ENCODE measurements around the gene FERMT1.

FERMT1 gene

DNA sequence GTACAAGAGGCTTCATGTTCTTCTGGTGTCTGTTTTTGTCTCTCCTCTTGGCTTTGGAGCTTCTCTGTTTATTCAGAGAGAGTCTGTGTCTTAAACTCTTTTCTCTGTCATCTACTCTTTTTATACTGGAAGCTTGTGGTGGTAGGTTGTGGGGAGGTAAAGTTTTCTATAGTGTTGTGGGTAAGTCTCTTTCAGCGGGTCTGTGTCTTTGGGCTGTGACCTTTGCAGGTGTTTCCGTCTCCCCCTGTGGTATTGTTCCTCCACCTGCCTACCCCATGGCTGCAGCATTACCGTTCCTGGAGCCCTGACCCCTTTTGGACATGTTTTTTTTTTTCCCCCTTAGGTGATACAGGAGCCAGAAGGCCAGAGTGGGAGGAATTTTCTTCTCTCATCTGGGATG, 37.9 kb upstream of the FERMT1 start:
- H3K27me3 ChIP-seq (ENCODE audit: insufficient read depth, low read depth, severe bottlenecking): peaks cover 45% of the 10 kb centered on the region
- no peak overlapping the region for H3K27ac ChIP-seq
- no peaks in the 10 kb centered on the region for H3K36me3 ChIP-seq
- H3K9me3 ChIP-seq (ENCODE audit: severe bottlenecking): peaks cover 5% of the 10 kb centered on the region
- DNase-seq: no peak
- TF ChIP-seq, protein P1, sequence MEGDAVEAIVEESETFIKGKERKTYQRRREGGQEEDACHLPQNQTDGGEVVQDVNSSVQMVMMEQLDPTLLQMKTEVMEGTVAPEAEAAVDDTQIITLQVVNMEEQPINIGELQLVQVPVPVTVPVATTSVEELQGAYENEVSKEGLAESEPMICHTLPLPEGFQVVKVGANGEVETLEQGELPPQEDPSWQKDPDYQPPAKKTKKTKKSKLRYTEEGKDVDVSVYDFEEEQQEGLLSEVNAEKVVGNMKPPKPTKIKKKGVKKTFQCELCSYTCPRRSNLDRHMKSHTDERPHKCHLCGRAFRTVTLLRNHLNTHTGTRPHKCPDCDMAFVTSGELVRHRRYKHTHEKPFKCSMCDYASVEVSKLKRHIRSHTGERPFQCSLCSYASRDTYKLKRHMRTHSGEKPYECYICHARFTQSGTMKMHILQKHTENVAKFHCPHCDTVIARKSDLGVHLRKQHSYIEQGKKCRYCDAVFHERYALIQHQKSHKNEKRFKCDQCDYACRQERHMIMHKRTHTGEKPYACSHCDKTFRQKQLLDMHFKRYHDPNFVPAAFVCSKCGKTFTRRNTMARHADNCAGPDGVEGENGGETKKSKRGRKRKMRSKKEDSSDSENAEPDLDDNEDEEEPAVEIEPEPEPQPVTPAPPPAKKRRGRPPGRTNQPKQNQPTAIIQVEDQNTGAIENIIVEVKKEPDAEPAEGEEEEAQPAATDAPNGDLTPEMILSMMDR (IDR thresholded peaks at IDR 0.05; ENCODE audit: low read depth, low read length): no peak
- H3K4me3 ChIP-seq (ENCODE audit: low read depth, low read length): no peak overlapping the region

DNA sequence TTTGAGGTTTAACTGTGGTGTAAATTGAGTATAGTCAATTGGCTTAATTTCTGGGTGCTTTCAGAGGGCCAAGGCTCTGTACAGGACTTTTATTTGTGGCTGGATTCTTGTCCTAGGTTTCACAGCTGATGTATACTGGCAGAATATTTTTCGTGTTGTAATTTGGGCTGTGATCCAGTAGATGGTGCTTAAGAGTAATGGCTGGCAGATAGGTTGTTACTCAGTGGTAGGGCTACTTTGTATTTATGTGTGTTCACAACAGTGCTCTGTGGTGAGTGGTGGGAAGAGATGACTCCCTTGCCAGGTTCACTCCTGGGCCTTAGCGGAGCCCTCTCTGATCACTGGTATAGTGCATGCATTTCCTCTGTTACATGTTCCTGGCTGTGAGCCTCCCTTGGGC, 34.5 kb upstream of the FERMT1 start:
- no peak overlapping the region for H3K27ac ChIP-seq
- TF ChIP-seq, protein P1 (IDR thresholded peaks at IDR 0.05; ENCODE audit: low read depth, low read length): peak; percentile 31; the same call in 1 of the 2 replicates
- DNase-seq: no peak
- H3K4me3 ChIP-seq (ENCODE audit: low read depth, low read length): no peak overlapping the region
- no peaks in the 10 kb centered on the region for H3K36me3 ChIP-seq
- peaks cover 5% of the 10 kb centered on the region for H3K9me3 ChIP-seq (ENCODE audit: severe bottlenecking)
- peaks cover 30% of the 10 kb centered on the region for H3K27me3 ChIP-seq (ENCODE audit: insufficient read depth, low read depth, severe bottlenecking)

- TF ChIP-seq, protein P1 (IDR thresholded peaks at IDR 0.05; ENCODE audit: low read depth, low read length): no peak
- H3K36me3 ChIP-seq: no peaks in the 10 kb centered on the region
- H3K4me3 ChIP-seq (ENCODE audit: low read depth, low read length): no peak overlapping the region
- peaks cover 5% of the 10 kb centered on the region for H3K9me3 ChIP-seq (ENCODE audit: severe bottlenecking)
- DNase-seq: no peak
- peaks cover 12% of the 10 kb centered on the region for H3K27me3 ChIP-seq (ENCODE audit: insufficient read depth, low read depth, severe bottlenecking)
- no peak overlapping the region for H3K27ac ChIP-seq
Observed at GRCh38 chr20:6152777-6153176, 29.9 kb upstream of the FERMT1 start.

- TF ChIP-seq, protein P1 (IDR thresholded peaks at IDR 0.05; ENCODE audit: low read depth, low read length): no peak
- Histone ChIP-seq H3K36me3 (no peaks in the 10 kb centered on the region), H3K4me3 (ENCODE audit: low read depth, low read length) (no peak overlapping the region), H3K27ac (no peak overlapping the region), H3K9me3 (ENCODE audit: severe bottlenecking) (no peaks in the 10 kb centered on the region), H3K27me3 (ENCODE audit: insufficient read depth, low read depth, severe bottlenecking) (peaks cover 31% of the 10 kb centered on the region)
- no peak for DNase-seq
Observed at GRCh38 chr20:6148073-6148472, 25.2 kb upstream of the FERMT1 start.

DNA sequence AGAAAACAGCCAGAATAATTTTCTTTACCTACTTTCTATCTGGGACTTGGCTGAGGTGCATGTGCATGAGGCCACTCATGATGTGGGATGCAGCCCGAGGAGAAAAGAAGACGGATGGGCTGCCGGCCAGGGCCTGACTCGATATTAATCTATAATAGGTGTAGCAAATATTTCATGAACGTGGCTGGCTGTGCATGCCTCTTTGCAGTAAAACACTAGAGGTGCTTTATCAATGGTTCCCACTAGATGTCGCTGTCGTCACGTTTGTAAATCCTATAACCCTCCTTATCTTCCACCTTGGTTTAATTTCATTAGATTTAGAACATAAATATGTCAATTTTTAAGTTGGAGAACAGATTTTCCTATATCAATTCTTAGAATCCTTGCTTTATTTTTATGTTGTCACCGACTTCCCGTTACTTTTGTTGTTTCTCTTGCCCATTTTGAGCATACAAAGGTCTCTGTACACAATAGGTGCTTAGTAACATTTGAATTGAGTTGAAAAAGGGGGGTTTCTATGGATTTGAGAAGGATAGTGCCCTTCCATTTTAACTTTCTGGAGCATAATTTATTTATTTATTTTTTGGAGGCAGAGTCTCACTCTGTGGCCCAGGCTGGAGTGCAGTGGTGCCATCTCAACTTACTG, 19.6 kb upstream of the FERMT1 start:
- H3K9me3 ChIP-seq (ENCODE audit: severe bottlenecking): no peaks in the 10 kb centered on the region
- H3K4me3 ChIP-seq (ENCODE audit: low read depth, low read length): no peak overlapping the region
- DNase-seq: peak; percentile 33
- no peak overlapping the region for H3K27ac ChIP-seq
- peaks cover 16% of the 10 kb centered on the region for H3K27me3 ChIP-seq (ENCODE audit: insufficient read depth, low read depth, severe bottlenecking)
- TF ChIP-seq, protein P1 (IDR thresholded peaks at IDR 0.05; ENCODE audit: low read depth, low read length): peak; percentile 67
- H3K36me3 ChIP-seq: no peaks in the 10 kb centered on the region

DNA sequence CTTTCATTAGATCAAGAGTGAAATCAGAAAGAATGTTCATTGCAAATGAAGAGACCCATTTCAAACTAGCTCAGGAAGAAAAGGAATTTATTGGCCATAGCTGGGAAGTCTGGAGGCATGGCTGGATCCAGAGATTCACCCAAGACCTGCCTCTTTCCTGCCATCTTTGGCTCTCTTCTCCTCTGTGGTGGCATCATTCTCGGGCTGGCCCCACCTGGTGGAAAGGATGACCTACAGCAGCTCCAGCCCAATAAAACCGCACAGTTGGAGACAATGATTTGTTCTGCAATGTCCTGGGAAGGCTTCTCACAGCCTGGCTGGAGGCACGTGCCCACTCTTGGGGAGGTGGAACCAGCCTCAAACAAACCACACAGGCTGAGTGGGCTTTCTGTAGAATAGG, 18.1 kb upstream of the FERMT1 start:
- Histone ChIP-seq H3K27me3 (ENCODE audit: insufficient read depth, low read depth, severe bottlenecking) (peaks cover 13% of the 10 kb centered on the region), H3K36me3 (no peaks in the 10 kb centered on the region), H3K27ac (no peak overlapping the region), H3K4me3 (ENCODE audit: low read depth, low read length) (no peak overlapping the region), H3K9me3 (ENCODE audit: severe bottlenecking) (no peaks in the 10 kb centered on the region)
- DNase-seq: peak; percentile 33
- TF ChIP-seq, protein P1 (IDR thresholded peaks at IDR 0.05; ENCODE audit: low read depth, low read length): peak; percentile 45

Measured in WERI-Rb-1 (cell line).